Measurements from ENCODE around the gene KCTD2.
"Not testable (repeated sequence)": the region's sequence is repeated elsewhere in the genome, so short reads cannot be mapped to it uniquely, and the experiment has no call there.

KCTD2 gene

GRCh38 chr17:75051941-75052340 is 4.9 kb downstream of the KCTD2 start:
- DNase-seq (ENCODE audit: low read depth), result no peak

- DNase-seq (ENCODE audit: low read depth), result no peak
Measured at GRCh38 chr17:75059369-75060345, 12.6 kb downstream of the KCTD2 start.

- DNase-seq (ENCODE audit: low read depth), result no peak
Measured at GRCh38 chr17:75060434-75061054, 13.5 kb downstream of the KCTD2 start.

GRCh38 chr17:75061055-75061438 is 14.0 kb downstream of the KCTD2 start:
- no peak for DNase-seq (ENCODE audit: low read depth)

GRCh38 chr17:75061618-75062017 is 14.6 kb downstream of the KCTD2 start:
- DNase-seq (ENCODE audit: low read depth), result no peak

- DNase-seq (ENCODE audit: low read depth), result no peak
Measured at GRCh38 chr17:75063201-75063600, 16.2 kb downstream of the KCTD2 start.

- DNase-seq (ENCODE audit: low read depth), result no peak
Measured at GRCh38 chr17:75063626-75064025, 16.6 kb downstream of the KCTD2 start.

GRCh38 chr17:75064040-75064439 is 17.0 kb downstream of the KCTD2 start:
- DNase-seq (ENCODE audit: low read depth), result no peak

- DNase-seq (ENCODE audit: low read depth), result no peak
Measured at GRCh38 chr17:75064460-75064859, 17.4 kb downstream of the KCTD2 start.

GRCh38 chr17:75064867-75065561 is 18.0 kb downstream of the KCTD2 start:
- DNase-seq (ENCODE audit: low read depth), result no peak

GRCh38 chr17:75065562-75066151 is 18.6 kb downstream of the KCTD2 start:
- no peak for DNase-seq (ENCODE audit: low read depth)

GRCh38 chr17:75067856-75068255 is 20.8 kb downstream of the KCTD2 start:
- no peak for DNase-seq (ENCODE audit: low read depth)

GRCh38 chr17:75068750-75069149 is 21.7 kb downstream of the KCTD2 start:
- no peak for DNase-seq (ENCODE audit: low read depth)

GRCh38 chr17:75069783-75070182 is 22.8 kb downstream of the KCTD2 start:
- no peak for DNase-seq (ENCODE audit: low read depth)

- DNase-seq (ENCODE audit: low read depth), result not testable (repeated sequence)
Measured at GRCh38 chr17:75071478-75072271, 24.6 kb downstream of the KCTD2 start.

GRCh38 chr17:75072909-75073308 is 25.9 kb downstream of the KCTD2 start:
- not testable (repeated sequence) for DNase-seq (ENCODE audit: low read depth)

- no peak for DNase-seq (ENCODE audit: low read depth)
Measured at GRCh38 chr17:75073618-75074047, 26.6 kb downstream of the KCTD2 start.

- DNase-seq (ENCODE audit: low read depth), result no peak
Measured at GRCh38 chr17:75074532-75074931, 27.5 kb downstream of the KCTD2 start.

GRCh38 chr17:75075597-75076336 is 28.7 kb downstream of the KCTD2 start:
- no peak for DNase-seq (ENCODE audit: low read depth)

- no peak for DNase-seq (ENCODE audit: low read depth)
Measured at GRCh38 chr17:75077072-75077495, 30.1 kb downstream of the KCTD2 start.
